ENCODE data around the gene MGAT5B. TPM values are rescaled to one million over a fixed set of nuclear protein-coding genes. Genes with fewer than 3 reads are reported as not detected.
"Not testable (repeated sequence)": the region's sequence is repeated elsewhere in the genome, so short reads cannot be mapped to it uniquely, and the experiment has no call there.

MGAT5B gene
- total RNA-seq, 3 donors from 2014 or later, result 0.17 to 0.65 (median 0.44) TPM

DNA sequence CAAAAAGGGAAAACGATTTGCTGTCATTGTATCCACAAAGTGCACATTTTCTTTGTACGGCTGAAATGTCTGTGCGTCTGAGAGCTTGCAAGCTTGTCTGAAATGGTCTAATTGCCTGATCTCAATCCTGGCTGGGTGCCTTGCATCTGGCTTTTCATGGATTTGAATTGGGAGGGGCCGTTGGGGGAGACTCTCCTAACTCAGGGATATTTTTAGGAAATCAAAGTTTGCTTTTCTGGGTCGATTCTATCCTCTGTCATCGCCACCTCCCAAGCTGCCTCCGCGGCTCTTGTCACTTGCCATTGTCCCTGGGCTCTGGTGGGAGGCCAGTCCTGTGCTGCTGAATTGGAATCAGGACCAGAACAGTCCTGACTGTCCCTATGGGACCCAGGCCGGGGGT is 33.3 kb upstream of the MGAT5B start:
- H3K4me3 ChIP-seq, result no peak overlapping the region
- peaks cover 1% of the 10 kb centered on the region for H3K4me1 ChIP-seq (ENCODE audit: low read depth)
- intact Hi-C loops (cut with DNase I, micrococcal nuclease), result no loop called here
- ATAC-seq (no peak), DNase-seq (no peak)
- TF ChIP-seq, protein P1, sequence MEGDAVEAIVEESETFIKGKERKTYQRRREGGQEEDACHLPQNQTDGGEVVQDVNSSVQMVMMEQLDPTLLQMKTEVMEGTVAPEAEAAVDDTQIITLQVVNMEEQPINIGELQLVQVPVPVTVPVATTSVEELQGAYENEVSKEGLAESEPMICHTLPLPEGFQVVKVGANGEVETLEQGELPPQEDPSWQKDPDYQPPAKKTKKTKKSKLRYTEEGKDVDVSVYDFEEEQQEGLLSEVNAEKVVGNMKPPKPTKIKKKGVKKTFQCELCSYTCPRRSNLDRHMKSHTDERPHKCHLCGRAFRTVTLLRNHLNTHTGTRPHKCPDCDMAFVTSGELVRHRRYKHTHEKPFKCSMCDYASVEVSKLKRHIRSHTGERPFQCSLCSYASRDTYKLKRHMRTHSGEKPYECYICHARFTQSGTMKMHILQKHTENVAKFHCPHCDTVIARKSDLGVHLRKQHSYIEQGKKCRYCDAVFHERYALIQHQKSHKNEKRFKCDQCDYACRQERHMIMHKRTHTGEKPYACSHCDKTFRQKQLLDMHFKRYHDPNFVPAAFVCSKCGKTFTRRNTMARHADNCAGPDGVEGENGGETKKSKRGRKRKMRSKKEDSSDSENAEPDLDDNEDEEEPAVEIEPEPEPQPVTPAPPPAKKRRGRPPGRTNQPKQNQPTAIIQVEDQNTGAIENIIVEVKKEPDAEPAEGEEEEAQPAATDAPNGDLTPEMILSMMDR (IDR thresholded peaks at IDR 0.05), result no peak
- no peaks in the 10 kb centered on the region for H3K36me3 ChIP-seq (ENCODE audit: low read depth)
- H3K9me3 ChIP-seq, result no peaks in the 10 kb centered on the region

DNA sequence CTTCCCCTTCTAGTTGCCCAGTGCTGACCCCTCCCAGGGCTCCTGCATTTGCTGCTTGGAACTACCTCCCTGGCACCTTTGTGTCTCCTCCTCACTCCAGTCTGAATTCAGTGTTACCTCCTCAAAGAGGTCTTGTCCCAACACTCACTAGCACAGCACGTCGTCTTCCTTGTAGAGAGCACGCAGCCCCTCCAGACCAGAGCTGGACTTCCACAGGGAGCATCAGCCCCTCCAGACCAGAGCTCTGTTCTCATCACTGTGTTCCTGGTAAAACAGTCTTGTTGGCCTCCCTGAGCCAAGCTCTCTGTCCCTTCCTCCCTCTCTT is 27.8 kb upstream of the MGAT5B start:
- ATAC-seq (no peak), DNase-seq (no peak)
- Histone ChIP-seq H3K4me1 (ENCODE audit: low read depth) (peaks cover 4% of the 10 kb centered on the region), H3K4me3 (no peak overlapping the region), H3K36me3 (ENCODE audit: low read depth) (no peaks in the 10 kb centered on the region), H3K9me3 (no peaks in the 10 kb centered on the region)
- TF ChIP-seq, protein P1 (IDR thresholded peaks at IDR 0.05), result no peak
- intact Hi-C loops (cut with DNase I, micrococcal nuclease), result no loop called here

GRCh38 chr17:76840884-76841775 is 27.1 kb upstream of the MGAT5B start:
- H3K4me1 ChIP-seq (ENCODE audit: low read depth), result peaks cover 4% of the 10 kb centered on the region
- ATAC-seq, result no peak
- TF ChIP-seq, protein P1 (IDR thresholded peaks at IDR 0.05), result no peak
- DNase-seq, result no peak
- intact Hi-C loops (cut with DNase I, micrococcal nuclease), result no loop called here
- no peak overlapping the region for H3K4me3 ChIP-seq
- H3K36me3 ChIP-seq (ENCODE audit: low read depth), result no peaks in the 10 kb centered on the region
- H3K9me3 ChIP-seq, result no peaks in the 10 kb centered on the region

- ATAC-seq (no peak), DNase-seq (no peak)
- intact Hi-C loops (cut with DNase I, micrococcal nuclease), result no loop called here
- H3K36me3 ChIP-seq (ENCODE audit: low read depth), result no peaks in the 10 kb centered on the region
- TF ChIP-seq, protein P1 (IDR thresholded peaks at IDR 0.05), result no peak
- peaks cover 4% of the 10 kb centered on the region for H3K4me1 ChIP-seq (ENCODE audit: low read depth)
- H3K9me3 ChIP-seq, result no peaks in the 10 kb centered on the region
- H3K4me3 ChIP-seq, result no peak overlapping the region
Measured at GRCh38 chr17:76841776-76842405, 26.3 kb upstream of the MGAT5B start.

GRCh38 chr17:76843068-76843467 is 25.1 kb upstream of the MGAT5B start:
- H3K4me1 ChIP-seq (ENCODE audit: low read depth); H3K36me3 ChIP-seq (ENCODE audit: low read depth); H3K9me3 ChIP-seq; ATAC-seq; intact Hi-C loops (cut with DNase I, micrococcal nuclease); H3K4me3 ChIP-seq; DNase-seq: not testable (repeated sequence)
